ENCODE results near the gene C5orf15. TPM values are rescaled to one million over a fixed set of nuclear protein-coding genes. Genes with fewer than 3 reads are reported as not detected.
A peak's percentile ranks its signal among the peaks of the same experiment; 100 is the strongest.

Gene C5orf15
- total and polyA plus RNA-seq, 9 of the 15 experiments (the other 6 are each of a cell fraction or from before 2014, with no cell fraction given): 23.3 to 50.7 (median 35.5) TPM

- no peak for TF ChIP-seq ZNF407 (IDR thresholded peaks at IDR 0.05; ENCODE audit: low read depth)
- no peak for TF ChIP-seq ZNF57 (CRISPR knock-in tag; IDR thresholded peaks at IDR 0.05)
- TF ChIP-seq NR1H2 (CRISPR knock-in tag; IDR thresholded peaks at IDR 0.05): no peak
- TF ChIP-seq ZNF239 (CRISPR knock-in tag; IDR thresholded peaks at IDR 0.05): no peak; the same call in 1 of the 2 replicates
- no peak for TF ChIP-seq HNRNPLL (IDR thresholded peaks at IDR 0.05; ENCODE audit: low read depth, low read length, poor library complexity, severe bottlenecking)
- TF ChIP-seq TAF15 (IDR thresholded peaks at IDR 0.05; ENCODE audit: low read depth, low read length): no peak
- no peak for TF ChIP-seq CBX8 (IDR thresholded peaks at IDR 0.05; ENCODE audit: borderline replicate concordance, extremely low read depth, low read depth, low read length, poor library complexity, severe bottlenecking)
- peak; percentile 56; the same call in 1 of the 2 replicates for TF ChIP-seq ATF4 (CRISPR knock-in tag; IDR thresholded peaks at IDR 0.05)
- TF ChIP-seq ZMIZ1 (IDR thresholded peaks at IDR 0.05; ENCODE audit: low read depth in 2 of 2, low read length in 2 of 2): peak in 1 of 2 experiments; percentile 94; a peak in 2 of 4 replicates
- TF ChIP-seq FOXO4 (CRISPR knock-in tag; IDR thresholded peaks at IDR 0.05): no peak
- TF ChIP-seq ZNF347 (CRISPR knock-in tag; IDR thresholded peaks at IDR 0.05; ENCODE audit: low read depth): no peak
- TF ChIP-seq TCF7 (IDR thresholded peaks at IDR 0.05; ENCODE audit: borderline replicate concordance): peak; percentile 78; the same call in 1 of the 2 replicates
Observed at GRCh38 chr5:133932441-133933168, 35.8 kb downstream of the C5orf15 start (continued).

Data from K562 (cell line).